ENCODE data around the gene CDH13. TPM values are rescaled to one million over a fixed set of nuclear protein-coding genes. Genes with fewer than 3 reads are reported as not detected.

CDH13 gene
- polyA plus RNA-seq, 1 donor from 2014 or later: 3.2 TPM

- Histone ChIP-seq H3K4me3 (ENCODE audit: low read length) (no peak overlapping the region), H3K9ac (ENCODE audit: low read length) (no peak overlapping the region), H3F3A (ENCODE audit: insufficient read depth, low read length, poor library complexity, severe bottlenecking) (no peaks in the 10 kb centered on the region), H3K9me2 (ENCODE audit: insufficient read depth, low read length) (no peaks in the 10 kb centered on the region), H4K20me1 (ENCODE audit: insufficient read depth) (no peaks in the 10 kb centered on the region), H3K36me3 (ENCODE audit: insufficient read depth, low read length) (no peaks in the 10 kb centered on the region), H3K27ac (ENCODE audit: low read length) (no peak overlapping the region), H3K27me3 (ENCODE audit: insufficient read depth, low read depth, low read length) (no peaks in the 10 kb centered on the region), H2AFZ (ENCODE audit: low read depth, low read length) (no peak overlapping the region), H3K9me3 (ENCODE audit: low read length) (no peaks in the 10 kb centered on the region), H3K4me2 (ENCODE audit: low read length) (no peak overlapping the region), H3K79me2 (replicated peaks; ENCODE audit: insufficient read depth, low read length) (no peaks in the 10 kb centered on the region)
- TF ChIP-seq SMC3 (conservative IDR thresholded peaks at IDR 0.05; ENCODE audit: poor library complexity) (no peak), CTCF (IDR thresholded peaks at IDR 0.05; ENCODE audit: poor library complexity, severe bottlenecking) (no peak), MXI1 (conservative IDR thresholded peaks at IDR 0.05; ENCODE audit: poor library complexity, severe bottlenecking) (no peak), EP300 (conservative IDR thresholded peaks at IDR 0.05; ENCODE audit: poor library complexity, severe bottlenecking) (no peak), EZH2 (IDR thresholded peaks at IDR 0.05; ENCODE audit: borderline replicate concordance, insufficient read depth, low read length, poor library complexity, severe bottlenecking) (no peak), REST (IDR thresholded peaks at IDR 0.05; ENCODE audit: borderline replicate concordance) (no peak), POLR2AphosphoS5 (IDR thresholded peaks at IDR 0.05) (no peak), RAD21 (conservative IDR thresholded peaks at IDR 0.05) (no peak), TAF1 (IDR thresholded peaks at IDR 0.05; ENCODE audit: low read depth) (no peak)
Observed at GRCh38 chr16:83066881-83067280, 440.1 kb downstream of the CDH13 start.

GRCh38 chr16:83068686-83069085 lies 441.9 kb downstream of the CDH13 start:
- TF ChIP-seq POLR2AphosphoS5 (IDR thresholded peaks at IDR 0.05) (no peak), CTCF (IDR thresholded peaks at IDR 0.05; ENCODE audit: poor library complexity, severe bottlenecking) (peak; percentile 66), MXI1 (conservative IDR thresholded peaks at IDR 0.05; ENCODE audit: poor library complexity, severe bottlenecking) (no peak), REST (IDR thresholded peaks at IDR 0.05; ENCODE audit: borderline replicate concordance) (no peak), RAD21 (conservative IDR thresholded peaks at IDR 0.05) (peak; percentile 79), EZH2 (IDR thresholded peaks at IDR 0.05; ENCODE audit: borderline replicate concordance, insufficient read depth, low read length, poor library complexity, severe bottlenecking) (no peak), SMC3 (conservative IDR thresholded peaks at IDR 0.05; ENCODE audit: poor library complexity) (peak; percentile 82), EP300 (conservative IDR thresholded peaks at IDR 0.05; ENCODE audit: poor library complexity, severe bottlenecking) (no peak), TAF1 (IDR thresholded peaks at IDR 0.05; ENCODE audit: low read depth) (no peak)
- Histone ChIP-seq H3K27me3 (ENCODE audit: insufficient read depth, low read depth, low read length) (no peaks in the 10 kb centered on the region), H3K4me3 (ENCODE audit: low read length) (no peak overlapping the region), H4K20me1 (ENCODE audit: insufficient read depth) (no peaks in the 10 kb centered on the region), H3K36me3 (ENCODE audit: insufficient read depth, low read length) (no peaks in the 10 kb centered on the region), H3K9ac (ENCODE audit: low read length) (no peak overlapping the region), H3F3A (ENCODE audit: insufficient read depth, low read length, poor library complexity, severe bottlenecking) (no peaks in the 10 kb centered on the region), H3K79me2 (replicated peaks; ENCODE audit: insufficient read depth, low read length) (no peaks in the 10 kb centered on the region), H3K27ac (ENCODE audit: low read length) (no peak overlapping the region), H3K9me2 (ENCODE audit: insufficient read depth, low read length) (no peaks in the 10 kb centered on the region), H3K9me3 (ENCODE audit: low read length) (no peaks in the 10 kb centered on the region), H3K4me2 (ENCODE audit: low read length) (no peak overlapping the region), H2AFZ (ENCODE audit: low read depth, low read length) (no peak overlapping the region)

Measured in neural cell (in vitro differentiated cells).